Stimulated activated CD8-positive, alpha-beta memory T cell treated with anti-CD3 and anti-CD28 coated beads, Interleukin-7, amount 100 ng/mL, for 48 hours (primary cell): ENCODE measurements around the gene PTPN11.

Experiments
- DNase-seq, 2 donors: peaks; one replicate each; pipeline ENCODE4 v3.0.0-alpha.2; 2020; ENCODE audit warnings: low read depth in 1 of 2; ENCODE audit errors: extremely low read depth in 1 of 2

PTPN11 gene

DNA sequence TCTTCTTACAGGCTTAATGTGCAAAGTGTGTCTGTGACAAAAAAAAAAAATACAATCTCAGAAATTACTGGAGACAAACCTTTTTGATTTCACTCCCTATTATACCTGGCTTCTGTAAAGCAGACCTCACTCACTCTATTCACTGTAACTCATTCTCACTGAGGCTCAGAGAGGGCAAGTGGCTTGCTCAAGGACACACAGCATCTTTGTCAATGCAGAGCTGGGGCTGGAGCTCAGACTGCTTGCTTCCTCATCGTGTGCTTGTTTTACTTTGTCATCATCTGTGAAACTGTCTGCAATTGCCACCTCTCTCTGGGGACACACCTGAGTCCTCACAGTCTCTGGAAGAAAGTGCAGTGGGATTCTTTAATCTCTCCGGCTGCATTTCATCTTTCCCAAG is 120.0 kb downstream of the PTPN11 start:
- no peak for DNase-seq

DNA sequence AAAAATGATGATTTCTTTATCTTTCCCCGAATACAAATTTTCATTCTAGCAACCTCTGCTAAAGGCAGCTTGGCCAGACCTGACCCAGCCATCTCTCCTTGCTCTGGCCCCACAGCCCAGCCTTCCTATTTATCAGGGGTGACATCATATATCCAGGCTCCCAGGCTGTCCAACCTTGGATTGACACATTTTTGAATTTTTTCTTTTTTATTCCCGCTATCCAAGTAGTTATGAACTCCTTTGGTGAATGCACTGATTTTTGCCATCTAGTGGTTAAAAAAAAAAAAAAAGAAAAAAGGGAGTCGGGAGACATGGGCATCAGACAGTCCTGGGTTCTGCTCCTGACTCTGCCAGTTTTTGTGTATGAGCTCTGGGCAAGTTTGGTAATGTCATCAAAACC is 120.5 kb downstream of the PTPN11 start:
- no peak for DNase-seq

DNA sequence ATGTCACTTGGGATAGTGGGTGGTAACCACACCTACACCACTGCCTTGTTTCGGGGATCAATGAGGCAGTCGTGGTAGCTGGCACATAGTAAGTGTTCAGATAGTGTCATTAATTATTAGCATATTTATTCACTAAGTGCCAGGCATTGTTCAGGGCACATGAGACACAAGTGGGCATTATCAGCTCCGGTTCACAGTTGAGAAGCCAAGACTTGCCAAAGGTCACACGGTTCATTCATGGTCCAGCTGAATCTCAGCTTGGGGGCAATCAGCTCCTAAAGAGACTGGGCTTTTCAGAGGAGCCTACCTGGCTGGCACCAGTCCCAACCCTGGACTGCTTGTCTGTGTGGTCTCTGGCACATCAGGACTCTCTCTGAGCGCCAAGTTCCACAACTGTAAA is 121.3 kb downstream of the PTPN11 start:
- DNase-seq: no peak

DNA sequence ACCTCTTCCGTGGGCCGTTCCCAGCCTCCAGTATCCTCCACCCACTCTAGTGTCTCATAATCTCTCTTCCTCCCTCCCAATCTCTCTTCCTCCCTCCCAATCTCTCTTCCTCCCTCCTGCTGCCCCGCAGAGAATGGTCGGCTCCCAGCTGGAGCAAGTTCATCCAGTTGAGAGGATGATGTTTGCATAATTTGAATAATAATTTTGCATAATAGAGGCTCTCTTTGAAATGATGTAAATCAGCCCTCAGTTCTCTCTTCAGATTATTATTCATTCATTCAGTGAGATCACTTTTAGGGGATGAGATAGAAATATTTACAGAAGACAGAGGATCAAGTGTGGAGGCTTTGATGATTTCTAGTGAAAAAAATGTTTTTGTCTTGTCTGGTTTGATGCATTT is 125.0 kb downstream of the PTPN11 start:
- no peak for DNase-seq

DNA sequence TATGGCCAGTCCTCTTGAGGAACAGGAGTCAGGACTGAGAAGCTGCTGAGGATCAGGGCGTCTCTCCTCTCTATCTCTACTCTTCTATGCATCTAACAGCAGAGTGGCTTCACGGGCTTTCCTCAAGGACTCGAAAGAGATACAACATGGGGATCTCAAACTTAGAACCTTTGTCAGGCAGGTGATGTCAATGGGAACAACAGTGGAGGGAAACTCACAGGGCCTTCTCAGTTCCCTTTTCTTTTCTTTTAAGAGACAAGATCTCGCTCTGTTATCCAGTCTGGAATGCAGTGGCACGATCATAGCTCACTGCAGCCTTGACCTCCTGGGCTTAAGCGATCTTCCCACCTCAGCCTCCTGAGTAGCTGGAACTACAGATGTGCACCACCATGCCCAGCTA is 127.6 kb downstream of the PTPN11 start:
- DNase-seq: no peak

DNA sequence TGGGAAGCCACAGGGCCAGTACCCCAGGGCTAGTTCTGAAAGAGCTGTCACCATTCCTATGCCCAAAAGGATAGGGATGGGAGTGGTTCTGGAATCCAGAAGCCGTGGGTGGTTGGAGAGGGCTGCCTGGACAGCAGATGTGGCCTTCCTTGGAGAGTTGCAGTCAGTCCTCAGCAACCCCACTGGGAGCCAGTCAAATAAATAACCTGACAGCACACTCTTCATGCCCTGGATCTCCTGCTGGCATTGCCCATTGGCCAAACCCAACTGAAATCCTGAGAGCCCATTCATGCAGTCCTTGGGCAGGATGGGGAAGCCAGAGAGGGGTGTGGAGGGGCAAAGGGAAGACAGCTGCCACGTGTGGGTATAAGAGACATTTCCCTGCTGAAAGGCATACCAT is 128.2 kb downstream of the PTPN11 start:
- no peak for DNase-seq

DNA sequence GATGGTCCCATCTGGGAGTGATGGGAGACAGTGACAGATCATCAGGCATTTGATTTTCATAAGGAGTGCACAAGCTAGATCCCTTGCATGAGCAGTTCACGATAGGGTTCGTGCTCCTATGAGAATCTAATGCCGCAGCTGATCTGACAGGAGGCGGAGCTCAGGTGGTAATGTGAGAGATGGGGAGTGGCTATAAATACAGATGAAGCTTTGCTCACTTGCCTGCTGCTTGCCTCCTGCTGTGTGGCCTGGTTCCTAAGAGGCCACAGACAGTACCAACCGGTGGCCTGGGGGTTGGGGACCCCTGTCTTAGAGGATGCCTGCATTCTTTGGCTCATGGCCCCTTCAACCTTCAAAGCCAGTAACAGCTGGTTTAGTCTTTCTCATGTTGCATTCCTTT is 130.3 kb downstream of the PTPN11 start:
- DNase-seq: no peak

DNA sequence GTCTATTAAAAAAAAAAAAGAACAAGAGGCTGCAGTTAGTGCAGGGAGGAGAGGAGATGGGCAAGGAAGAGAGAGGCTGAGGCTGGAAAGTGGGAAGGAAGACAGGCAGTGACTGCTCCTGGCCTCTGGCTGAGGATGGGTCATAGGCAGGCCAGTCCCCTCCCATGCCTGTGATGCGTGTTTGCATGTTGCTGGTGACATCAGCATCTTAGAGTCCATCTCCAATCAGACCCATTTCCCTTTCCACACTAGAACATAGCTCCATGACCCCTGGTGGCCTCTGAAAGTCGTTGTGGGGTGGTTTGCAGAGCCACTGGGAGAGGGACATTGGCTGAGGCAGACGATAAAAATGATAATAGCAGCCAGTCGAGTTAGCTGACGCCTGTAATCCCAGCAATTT is 132.9 kb downstream of the PTPN11 start:
- no peak for DNase-seq

DNA sequence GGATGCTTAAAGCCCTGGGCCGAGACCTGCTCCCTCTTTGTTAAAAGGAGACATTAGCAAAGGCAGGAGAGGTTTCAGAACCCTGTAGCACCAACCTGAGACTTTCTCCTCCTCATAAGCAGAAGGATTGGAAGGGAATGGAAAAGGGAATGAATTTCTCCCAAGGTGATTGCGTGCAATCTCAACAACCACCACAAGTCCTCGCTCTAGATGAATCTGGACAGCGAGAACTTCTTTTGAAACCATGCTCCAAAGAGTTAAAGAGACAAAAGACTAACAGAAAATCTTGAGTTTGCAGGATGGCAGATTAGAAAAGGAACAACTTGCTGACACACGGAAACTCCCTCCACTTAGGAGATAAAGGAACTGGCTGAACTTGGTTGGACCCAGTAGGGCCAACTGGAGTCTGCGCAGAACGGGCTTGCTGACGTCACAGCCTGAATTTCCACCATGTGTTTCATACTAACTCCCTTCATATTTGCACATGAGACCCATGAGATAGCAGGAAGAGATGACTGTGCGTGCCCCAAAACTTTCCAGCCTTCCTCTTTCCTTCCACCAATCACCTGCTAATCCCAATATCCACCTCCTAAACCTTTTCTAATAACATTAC is 137.0 kb downstream of the PTPN11 start:
- DNase-seq: no peak

DNA sequence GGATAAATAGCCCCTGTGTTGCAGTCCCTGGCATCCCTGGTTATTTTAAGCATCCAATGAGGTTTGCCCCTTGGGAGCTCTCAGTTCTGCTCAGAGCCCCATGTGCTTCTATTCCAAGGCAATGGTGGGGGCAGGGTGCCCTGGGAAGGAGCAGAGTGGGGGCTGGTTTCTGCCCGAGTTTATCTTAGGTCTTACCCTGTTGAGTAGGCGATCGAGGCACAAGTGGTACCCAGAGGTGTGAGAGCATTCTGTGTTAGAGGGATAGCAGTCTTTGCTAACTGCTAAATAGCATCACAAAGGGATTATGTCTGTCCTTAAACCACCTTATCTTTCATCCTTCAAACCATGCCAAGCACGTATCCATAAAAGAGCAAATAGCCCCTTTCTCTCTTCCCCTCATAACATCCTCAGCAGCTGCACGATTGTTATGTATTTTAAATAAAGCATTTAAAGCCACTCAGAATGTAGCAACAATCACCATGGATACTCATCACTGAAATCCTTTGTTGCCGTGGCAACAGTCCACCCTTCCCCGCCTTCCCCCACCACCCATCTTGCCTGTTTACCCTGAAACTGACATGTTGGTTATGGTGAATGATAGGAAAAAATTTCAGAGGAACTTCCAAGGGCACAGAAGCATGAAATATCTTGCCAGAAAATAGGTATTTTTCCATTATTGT is 139.3 kb downstream of the PTPN11 start:
- no peak for DNase-seq
